Measurements from ENCODE around the gene ARHGAP4.

The ARHGAP4 gene

GRCh38 chrX:153925387-153925738 lies 701 bp downstream of the ARHGAP4 start:
- no peak for DNase-seq

DNA sequence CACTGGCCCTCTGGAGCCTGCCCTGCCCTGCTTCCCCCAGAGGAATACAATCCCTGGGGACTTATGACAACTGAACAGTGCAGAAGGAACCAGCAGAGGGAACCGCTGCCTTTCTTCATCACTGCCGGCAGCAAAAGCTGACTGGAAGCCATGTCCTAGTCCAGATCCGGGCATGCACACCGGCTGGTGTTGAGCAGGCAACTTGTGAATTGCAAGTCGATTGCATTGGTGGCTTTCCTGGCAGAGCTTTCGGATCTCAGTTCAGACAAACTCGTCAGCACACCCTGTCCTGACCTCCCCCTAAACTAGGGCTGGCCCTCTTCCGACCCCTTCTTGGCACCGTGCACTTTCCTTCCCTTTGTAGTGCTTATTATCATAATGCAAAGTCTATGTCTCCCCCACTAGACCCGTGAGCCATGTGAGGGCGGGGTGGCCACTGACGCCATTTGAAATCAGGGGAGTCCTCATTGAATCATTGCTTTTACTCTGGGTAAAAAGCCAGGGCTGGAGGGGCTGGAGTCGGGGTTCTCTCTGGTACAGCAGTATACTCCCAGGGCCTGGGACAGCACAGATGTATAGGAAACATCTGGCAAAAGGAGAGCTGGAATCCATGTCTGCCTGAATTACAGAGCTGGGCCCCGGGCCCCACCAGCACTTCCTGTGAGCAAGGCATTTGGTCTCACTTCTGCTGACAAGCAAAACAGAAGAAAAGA lies 1.8 kb downstream of the ARHGAP4 start:
- DNase-seq, result peak; percentile 47

- no peak for DNase-seq
Measured at GRCh38 chrX:153922932-153923857, 2.9 kb downstream of the ARHGAP4 start.

DNA sequence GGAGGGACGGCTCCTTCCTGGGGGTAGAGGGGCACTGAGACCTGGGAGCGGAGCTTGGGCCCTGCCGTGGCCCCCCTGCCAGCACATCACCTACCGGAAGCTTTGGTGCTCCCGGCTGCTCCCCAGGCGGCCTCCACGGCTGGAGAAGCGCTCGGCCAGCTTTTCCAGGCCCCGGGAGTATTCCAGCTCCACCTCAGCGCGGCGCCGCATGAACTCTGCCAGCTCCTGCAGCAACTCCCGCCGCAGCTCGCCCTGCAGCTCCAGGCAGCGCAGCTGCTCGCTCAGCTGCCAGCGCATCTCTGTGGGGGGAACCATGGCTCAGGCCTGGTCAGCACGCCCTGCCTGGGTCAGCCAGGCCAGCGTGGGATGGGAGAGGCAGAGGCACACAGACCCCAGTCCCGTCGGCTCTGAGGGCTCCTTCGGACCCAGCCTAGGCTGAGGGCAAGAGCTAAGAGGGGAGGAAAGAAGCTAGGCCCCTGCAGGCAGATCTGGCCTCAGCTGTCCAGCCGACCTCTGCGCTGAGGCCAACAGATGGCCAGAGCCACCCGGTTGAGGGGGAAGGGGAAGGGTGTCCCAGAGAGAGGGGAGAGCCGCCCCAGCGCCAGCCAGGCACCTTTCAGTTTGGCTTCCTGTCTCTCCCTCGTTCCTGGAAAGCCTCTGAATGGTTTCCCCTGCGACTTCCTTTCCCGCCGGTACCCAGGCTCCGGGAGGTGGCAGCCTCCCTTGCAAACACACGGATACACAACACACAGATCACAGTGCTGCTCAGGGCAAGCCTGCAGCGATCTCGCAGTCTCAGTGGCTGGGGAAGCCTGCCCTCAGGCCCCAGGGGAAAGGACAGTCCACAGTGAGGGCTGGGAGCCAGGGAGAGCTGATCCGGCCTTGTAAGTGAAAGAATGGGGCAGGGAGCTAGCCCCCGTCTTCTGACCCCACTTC lies 4.3 kb downstream of the ARHGAP4 start:
- no peak for DNase-seq

- DNase-seq, result no peak
Measured at GRCh38 chrX:153921070-153921469, 5.0 kb downstream of the ARHGAP4 start.

- no peak for DNase-seq
Measured at GRCh38 chrX:153920546-153920945, 5.5 kb downstream of the ARHGAP4 start.

- no peak for DNase-seq
Measured at GRCh38 chrX:153919281-153919680, 6.8 kb downstream of the ARHGAP4 start.

DNA sequence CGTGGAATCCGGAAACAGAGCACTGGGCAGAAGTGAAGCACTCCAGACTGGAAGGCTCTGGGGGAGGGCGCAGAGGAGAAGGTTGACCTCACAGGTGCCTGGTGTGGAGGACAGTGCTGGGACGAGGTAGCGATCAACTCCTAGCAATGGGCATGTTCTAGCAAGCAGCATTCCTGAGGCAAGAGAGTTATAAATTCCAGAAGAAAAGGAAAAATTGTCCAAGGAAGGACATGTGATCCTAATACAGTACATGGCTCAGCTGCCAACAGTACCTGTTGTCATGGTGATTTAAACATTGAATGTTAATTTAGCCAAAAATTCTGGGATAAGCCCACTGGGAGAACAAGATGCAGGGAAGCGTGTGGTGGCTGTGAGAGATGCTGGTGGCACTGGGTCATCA lies 8.2 kb downstream of the ARHGAP4 start:
- no peak for DNase-seq

GRCh38 chrX:153913701-153914100 lies 12.4 kb downstream of the ARHGAP4 start:
- DNase-seq, result no peak

- DNase-seq, result no peak
Measured at GRCh38 chrX:153913211-153913610, 12.9 kb downstream of the ARHGAP4 start.

DNA sequence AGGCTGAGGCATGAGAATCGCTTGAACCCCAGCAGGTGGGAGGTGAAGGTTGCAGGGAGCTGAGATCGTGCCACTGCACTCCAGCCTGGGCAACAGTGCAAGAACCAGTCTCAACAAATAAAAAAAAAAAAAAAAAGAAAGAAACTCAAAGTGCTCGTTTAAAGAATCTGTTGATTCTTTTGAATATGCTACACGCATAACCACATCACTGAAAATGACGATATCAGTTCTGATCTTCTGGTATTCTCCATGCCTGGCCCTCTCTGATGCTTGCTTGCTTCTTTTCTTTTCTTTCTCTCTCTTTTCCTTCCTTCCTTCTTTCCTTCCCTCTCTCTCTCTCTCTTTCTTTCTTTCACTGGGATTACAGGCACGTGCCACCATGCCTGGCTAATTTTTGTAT lies 14.3 kb downstream of the ARHGAP4 start:
- DNase-seq, result no peak

GRCh38 chrX:153910446-153910845 lies 15.6 kb downstream of the ARHGAP4 start:
- no peak for DNase-seq

DNA sequence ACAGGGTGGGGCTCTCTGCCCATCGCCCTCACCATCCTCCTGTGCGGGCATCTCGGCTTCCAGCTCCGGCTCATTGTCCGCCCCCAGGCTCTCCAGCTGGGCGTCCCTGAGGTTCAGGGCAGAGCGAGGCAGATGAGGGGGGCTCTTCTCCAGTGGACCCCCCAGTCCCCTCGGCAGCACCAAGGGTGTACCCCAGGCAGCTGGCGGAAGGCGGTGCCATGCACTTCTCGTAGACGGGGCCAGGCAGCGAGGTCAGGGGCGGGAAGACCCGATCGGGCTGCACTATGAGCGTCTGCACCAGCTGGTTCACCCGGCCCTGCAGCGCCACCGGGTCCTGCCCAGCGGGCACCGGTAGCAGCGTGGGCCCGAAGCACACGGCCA lies 16.1 kb downstream of the ARHGAP4 start:
- DNase-seq, result no peak

DNA sequence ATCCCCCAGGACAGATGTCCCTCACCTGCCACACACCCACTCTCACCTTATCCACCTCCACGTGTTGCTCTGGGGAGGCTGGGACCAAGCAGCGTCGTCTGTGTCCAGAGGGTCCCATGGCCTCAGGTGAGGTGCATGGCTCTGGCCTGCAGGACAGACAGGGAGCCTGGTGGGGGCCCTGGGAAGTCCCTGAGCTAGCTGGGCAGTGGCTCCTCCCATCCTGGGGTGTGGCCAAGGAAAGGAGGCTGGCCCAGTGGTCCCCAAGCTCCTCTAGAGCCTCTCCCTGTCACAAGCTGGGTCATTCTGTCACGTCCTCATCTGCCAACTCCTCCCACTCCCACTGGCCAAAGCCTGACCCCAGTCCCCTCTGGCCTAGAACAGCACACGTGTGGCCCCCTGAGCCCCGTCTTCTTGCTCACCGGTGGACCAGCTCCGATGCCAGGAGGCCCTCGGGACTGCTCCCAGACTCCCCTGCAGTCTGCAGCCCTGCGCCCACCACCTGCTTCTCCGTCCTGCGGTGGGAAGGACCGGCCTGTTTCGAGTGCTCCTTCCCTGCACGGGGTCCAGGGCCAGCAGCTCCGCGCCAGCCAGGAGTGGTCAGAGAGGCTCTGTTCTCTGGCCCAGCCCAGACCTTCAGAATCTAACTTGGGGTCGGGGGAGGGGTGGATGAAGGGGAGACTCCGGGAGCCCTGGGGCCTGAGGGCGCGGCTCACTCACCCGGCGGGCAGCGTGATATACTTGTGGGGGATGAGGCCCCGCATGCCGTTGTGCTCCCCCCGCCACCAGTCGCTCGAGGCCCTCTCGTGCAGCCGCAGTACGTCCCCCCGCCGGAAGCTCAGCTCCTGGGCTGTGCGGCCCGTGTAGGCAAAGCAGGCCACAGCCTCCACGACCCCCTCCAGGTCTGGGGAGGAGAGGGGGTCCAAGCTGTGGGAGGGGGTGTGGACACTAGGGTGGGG lies 16.8 kb downstream of the ARHGAP4 start:
- DNase-seq, result no peak

GRCh38 chrX:153908219-153908860 lies 17.7 kb downstream of the ARHGAP4 start:
- DNase-seq, result no peak

DNA sequence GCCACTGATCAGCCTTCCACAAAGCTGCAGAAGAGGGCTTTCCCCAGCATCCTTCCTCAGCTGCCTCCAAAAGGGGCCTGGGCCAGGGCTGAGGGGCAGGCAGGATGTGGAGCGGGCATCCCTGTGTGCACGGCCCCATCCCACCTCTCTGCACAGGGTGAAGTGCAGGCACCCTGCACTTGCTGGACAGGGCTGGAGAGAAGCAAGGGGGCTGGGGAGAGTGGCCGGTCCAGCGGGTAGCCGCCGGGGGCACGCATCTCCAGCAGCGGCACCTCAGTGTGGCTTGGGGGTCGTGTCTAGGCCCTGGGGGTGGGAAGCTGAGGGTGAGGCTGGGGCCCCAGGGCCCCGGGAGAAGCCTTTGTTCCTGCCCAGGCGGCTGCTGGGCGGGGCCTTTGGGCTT lies 18.6 kb downstream of the ARHGAP4 start:
- no peak for DNase-seq

DNA sequence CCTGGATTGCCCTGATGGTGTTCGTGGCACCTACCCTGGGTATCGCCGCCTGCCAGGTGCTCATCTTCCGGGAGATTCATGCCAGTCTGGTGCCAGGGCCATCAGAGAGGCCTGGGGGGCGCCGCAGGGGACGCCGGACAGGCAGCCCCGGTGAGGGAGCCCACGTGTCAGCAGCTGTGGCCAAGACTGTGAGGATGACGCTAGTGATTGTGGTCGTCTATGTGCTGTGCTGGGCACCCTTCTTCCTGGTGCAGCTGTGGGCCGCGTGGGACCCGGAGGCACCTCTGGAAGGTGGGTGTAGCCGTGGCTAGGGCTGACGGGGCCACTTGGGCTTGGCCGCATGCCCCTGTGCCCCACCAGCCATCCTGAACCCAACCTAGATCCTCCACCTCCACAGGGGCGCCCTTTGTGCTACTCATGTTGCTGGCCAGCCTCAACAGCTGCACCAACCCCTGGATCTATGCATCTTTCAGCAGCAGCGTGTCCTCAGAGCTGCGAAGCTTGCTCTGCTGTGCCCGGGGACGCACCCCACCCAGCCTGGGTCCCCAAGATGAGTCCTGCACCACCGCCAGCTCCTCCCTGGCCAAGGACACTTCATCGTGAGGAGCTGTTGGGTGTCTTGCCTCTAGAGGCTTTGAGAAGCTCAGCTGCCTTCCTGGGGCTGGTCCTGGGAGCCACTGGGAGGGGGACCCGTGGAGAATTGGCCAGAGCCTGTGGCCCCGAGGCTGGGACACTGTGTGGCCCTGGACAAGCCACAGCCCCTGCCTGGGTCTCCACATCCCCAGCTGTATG lies 19.7 kb downstream of the ARHGAP4 start:
- no peak for DNase-seq

DNA sequence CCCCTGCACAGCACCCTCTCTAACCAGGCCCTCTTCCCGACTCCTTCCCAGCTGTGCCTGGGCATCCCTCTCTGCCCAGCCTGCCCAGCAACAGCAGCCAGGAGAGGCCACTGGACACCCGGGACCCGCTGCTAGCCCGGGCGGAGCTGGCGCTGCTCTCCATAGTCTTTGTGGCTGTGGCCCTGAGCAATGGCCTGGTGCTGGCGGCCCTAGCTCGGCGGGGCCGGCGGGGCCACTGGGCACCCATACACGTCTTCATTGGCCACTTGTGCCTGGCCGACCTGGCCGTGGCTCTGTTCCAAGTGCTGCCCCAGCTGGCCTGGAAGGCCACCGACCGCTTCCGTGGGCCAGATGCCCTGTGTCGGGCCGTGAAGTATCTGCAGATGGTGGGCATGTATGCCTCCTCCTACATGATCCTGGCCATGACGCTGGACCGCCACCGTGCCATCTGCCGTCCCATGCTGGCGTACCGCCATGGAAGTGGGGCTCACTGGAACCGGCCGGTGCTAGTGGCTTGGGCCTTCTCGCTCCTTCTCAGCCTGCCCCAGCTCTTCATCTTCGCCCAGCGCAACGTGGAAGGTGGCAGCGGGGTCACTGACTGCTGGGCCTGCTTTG lies 20.5 kb downstream of the ARHGAP4 start:
- DNase-seq, result no peak

- DNase-seq, result no peak
Measured at GRCh38 chrX:153903991-153904957, 21.8 kb downstream of the ARHGAP4 start, which contains the start of gene AVPR2. Gene AVPR2, plus strand, starts transcription at chrX:153904673. Its CDS starts 473 bp downstream, at chrX:153905146.
